Measurements from ENCODE around the gene C22orf42.
"Not testable (repeated sequence)": the region's sequence is repeated elsewhere in the genome, so short reads cannot be mapped to it uniquely, and the experiment has no call there.

DNA sequence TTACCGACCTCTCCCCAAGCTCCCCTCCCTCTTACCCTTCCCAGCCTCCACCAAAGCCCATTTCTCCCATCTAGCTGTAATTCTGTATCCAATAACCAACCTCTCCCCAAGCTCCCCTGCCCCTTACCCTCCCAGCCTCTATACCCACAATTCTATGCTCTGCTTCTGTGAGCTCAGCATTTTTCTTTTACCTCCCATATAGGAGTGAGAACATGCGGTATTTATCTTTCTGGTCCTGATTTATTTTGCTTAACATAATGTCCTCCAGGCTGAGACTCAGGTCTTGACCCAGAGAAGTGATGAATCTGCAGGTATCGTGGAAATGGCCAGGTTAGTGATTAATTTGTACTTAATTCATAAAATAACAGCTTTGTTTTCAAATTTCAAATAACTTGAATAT lies 36.8 kb upstream of the C22orf42 start:
- TF ChIP-seq, protein P1, sequence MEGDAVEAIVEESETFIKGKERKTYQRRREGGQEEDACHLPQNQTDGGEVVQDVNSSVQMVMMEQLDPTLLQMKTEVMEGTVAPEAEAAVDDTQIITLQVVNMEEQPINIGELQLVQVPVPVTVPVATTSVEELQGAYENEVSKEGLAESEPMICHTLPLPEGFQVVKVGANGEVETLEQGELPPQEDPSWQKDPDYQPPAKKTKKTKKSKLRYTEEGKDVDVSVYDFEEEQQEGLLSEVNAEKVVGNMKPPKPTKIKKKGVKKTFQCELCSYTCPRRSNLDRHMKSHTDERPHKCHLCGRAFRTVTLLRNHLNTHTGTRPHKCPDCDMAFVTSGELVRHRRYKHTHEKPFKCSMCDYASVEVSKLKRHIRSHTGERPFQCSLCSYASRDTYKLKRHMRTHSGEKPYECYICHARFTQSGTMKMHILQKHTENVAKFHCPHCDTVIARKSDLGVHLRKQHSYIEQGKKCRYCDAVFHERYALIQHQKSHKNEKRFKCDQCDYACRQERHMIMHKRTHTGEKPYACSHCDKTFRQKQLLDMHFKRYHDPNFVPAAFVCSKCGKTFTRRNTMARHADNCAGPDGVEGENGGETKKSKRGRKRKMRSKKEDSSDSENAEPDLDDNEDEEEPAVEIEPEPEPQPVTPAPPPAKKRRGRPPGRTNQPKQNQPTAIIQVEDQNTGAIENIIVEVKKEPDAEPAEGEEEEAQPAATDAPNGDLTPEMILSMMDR (IDR thresholded peaks at IDR 0.05; ENCODE audit: poor library complexity), result not testable (repeated sequence)
- not testable (repeated sequence) for TF ChIP-seq EZH2phosphoT487 (IDR thresholded peaks at IDR 0.05; ENCODE audit: low read depth, severe bottlenecking, unreplicated experiment); EZH2 (IDR thresholded peaks at IDR 0.05; ENCODE audit: borderline replicate concordance)
